Measurements from ENCODE around the gene HSPBAP1. TPM values are rescaled to one million over a fixed set of nuclear protein-coding genes. Genes with fewer than 3 reads are reported as not detected.

The HSPBAP1 gene
- total and polyA plus RNA-seq, 2 of the 13 experiments (the other 11 are each of a cell fraction or from before 2014, with no cell fraction given): 4.2 to 5.1 TPM

DNA sequence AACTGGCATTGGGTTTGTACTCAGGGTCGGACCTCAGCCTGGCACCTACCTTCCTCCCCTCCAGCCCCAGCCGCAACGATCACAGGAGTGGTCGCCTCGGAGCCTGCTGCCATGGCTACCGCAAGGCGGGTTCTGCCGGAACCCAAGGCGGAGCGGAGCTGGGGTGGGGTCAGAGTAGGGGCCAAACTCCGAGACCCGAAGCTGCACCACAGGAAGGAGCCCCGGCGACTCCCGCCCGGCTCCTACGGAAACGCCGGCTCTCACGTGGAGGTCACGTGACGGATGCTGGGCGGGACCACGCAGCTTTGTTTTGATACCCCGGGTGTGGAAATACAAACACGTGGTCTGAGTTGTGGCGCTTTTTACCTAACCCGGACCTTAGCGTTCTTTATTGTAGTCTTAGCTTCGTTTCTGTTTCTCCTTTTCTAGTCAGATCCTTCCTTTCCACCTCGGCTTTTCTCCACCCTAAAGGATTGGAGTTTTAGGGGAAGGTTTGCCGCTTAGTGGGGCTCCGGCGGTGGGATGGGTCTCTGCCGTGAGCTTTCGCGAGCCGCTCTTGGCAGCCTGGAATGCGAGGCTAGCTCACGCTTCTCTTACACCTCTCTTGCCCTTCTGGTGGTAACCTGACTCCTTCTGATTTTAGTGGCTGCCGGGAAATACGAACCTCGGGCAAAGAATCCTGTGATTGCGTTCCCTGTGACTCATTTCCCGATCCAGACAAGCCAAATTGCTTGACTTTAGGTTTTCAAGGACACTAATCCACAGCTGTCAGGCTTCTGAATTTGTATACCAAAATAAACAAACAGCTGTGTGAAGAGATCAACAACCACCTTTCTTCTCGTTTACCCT is at the start of gene HSPBAP1 (continued):
- TF ChIP-seq ZHX1 (CRISPR knock-in tag; IDR thresholded peaks at IDR 0.05; ENCODE audit: low read depth): no peak
- no peak for TF ChIP-seq ZNF44 (CRISPR knock-in tag; IDR thresholded peaks at IDR 0.05)
- TF ChIP-seq, protein P1, sequence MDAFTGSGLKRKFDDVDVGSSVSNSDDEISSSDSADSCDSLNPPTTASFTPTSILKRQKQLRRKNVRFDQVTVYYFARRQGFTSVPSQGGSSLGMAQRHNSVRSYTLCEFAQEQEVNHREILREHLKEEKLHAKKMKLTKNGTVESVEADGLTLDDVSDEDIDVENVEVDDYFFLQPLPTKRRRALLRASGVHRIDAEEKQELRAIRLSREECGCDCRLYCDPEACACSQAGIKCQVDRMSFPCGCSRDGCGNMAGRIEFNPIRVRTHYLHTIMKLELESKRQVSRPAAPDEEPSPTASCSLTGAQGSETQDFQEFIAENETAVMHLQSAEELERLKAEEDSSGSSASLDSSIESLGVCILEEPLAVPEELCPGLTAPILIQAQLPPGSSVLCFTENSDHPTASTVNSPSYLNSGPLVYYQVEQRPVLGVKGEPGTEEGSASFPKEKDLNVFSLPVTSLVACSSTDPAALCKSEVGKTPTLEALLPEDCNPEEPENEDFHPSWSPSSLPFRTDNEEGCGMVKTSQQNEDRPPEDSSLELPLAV (CRISPR knock-in tag; conservative IDR thresholded peaks at IDR 0.05; ENCODE audit: low read depth): no peak
- no peak for TF ChIP-seq PAF1 (CRISPR knock-in tag; IDR thresholded peaks at IDR 0.05)
- TF ChIP-seq ZNF660 (CRISPR knock-in tag; IDR thresholded peaks at IDR 0.05; ENCODE audit: borderline replicate concordance, low read depth): no peak
- peak; percentile 79; the same call in 1 of the 2 replicates for TF ChIP-seq TSC22D2 (CRISPR knock-in tag; IDR thresholded peaks at IDR 0.05; ENCODE audit: borderline replicate concordance)
- peak; percentile 49; the same call in 1 of the 2 replicates for TF ChIP-seq RFXAP (CRISPR knock-in tag; IDR thresholded peaks at IDR 0.05; ENCODE audit: borderline replicate concordance)
- no peak for TF ChIP-seq ADNP (CRISPR knock-in tag; IDR thresholded peaks at IDR 0.05)
- TF ChIP-seq, protein P2, sequence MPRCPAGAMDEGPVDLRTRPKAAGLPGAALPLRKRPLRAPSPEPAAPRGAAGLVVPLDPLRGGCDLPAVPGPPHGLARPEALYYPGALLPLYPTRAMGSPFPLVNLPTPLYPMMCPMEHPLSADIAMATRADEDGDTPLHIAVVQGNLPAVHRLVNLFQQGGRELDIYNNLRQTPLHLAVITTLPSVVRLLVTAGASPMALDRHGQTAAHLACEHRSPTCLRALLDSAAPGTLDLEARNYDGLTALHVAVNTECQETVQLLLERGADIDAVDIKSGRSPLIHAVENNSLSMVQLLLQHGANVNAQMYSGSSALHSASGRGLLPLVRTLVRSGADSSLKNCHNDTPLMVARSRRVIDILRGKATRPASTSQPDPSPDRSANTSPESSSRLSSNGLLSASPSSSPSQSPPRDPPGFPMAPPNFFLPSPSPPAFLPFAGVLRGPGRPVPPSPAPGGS (CRISPR knock-in tag; IDR thresholded peaks at IDR 0.05): peak; percentile 61; the same call in 1 of the 2 replicates
- TF ChIP-seq ZNF260 (CRISPR knock-in tag; IDR thresholded peaks at IDR 0.05; ENCODE audit: borderline replicate concordance, low read depth): no peak
- TF ChIP-seq, protein P3, sequence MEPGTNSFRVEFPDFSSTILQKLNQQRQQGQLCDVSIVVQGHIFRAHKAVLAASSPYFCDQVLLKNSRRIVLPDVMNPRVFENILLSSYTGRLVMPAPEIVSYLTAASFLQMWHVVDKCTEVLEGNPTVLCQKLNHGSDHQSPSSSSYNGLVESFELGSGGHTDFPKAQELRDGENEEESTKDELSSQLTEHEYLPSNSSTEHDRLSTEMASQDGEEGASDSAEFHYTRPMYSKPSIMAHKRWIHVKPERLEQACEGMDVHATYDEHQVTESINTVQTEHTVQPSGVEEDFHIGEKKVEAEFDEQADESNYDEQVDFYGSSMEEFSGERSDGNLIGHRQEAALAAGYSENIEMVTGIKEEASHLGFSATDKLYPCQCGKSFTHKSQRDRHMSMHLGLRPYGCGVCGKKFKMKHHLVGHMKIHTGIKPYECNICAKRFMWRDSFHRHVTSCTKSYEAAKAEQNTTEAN (CRISPR knock-in tag; conservative IDR thresholded peaks at IDR 0.05): peak; percentile 79
- TF ChIP-seq EP300 (IDR thresholded peaks at IDR 0.05; ENCODE audit: low read depth in 2 of 2, low read length in 2 of 2): no peak
- peak; percentile 33; the same call in 1 of the 2 replicates for TF ChIP-seq EP300 (CRISPR knock-in tag; IDR thresholded peaks at IDR 0.05; ENCODE audit: borderline replicate concordance)
- TF ChIP-seq HHEX (CRISPR knock-in tag; IDR thresholded peaks at IDR 0.05): no peak
- TF ChIP-seq ZNF557 (CRISPR knock-in tag; IDR thresholded peaks at IDR 0.05): no peak
- TF ChIP-seq ZNF766 (CRISPR knock-in tag; IDR thresholded peaks at IDR 0.05; ENCODE audit: borderline replicate concordance): no peak
- peak; percentile 79 for TF ChIP-seq ZNF317 (CRISPR knock-in tag; IDR thresholded peaks at IDR 0.05)
- TF ChIP-seq MTA3 (CRISPR knock-in tag; IDR thresholded peaks at IDR 0.05): no peak
- TF ChIP-seq, protein P4, sequence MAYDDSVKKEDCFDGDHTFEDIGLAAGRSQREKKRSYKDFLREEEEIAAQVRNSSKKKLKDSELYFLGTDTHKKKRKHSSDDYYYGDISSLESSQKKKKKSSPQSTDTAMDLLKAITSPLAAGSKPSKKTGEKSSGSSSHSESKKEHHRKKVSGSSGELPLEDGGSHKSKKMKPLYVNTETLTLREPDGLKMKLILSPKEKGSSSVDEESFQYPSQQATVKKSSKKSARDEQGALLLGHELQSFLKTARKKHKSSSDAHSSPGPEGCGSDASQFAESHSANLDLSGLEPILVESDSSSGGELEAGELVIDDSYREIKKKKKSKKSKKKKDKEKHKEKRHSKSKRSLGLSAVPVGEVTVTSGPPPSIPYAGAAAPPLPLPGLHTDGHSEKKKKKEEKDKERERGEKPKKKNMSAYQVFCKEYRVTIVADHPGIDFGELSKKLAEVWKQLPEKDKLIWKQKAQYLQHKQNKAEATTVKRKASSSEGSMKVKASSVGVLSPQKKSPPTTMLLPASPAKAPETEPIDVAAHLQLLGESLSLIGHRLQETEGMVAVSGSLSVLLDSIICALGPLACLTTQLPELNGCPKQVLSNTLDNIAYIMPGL (CRISPR knock-in tag; IDR thresholded peaks at IDR 0.05; ENCODE audit: borderline replicate concordance in 1 of 2, low read depth in 1 of 2): no peak; a peak in 1 of 4 replicates
- TF ChIP-seq SCMH1 (CRISPR knock-in tag; IDR thresholded peaks at IDR 0.05; ENCODE audit: borderline replicate concordance): no peak

Data from HepG2 (cell line).